ENCODE data around the gene NRIP3.

The NRIP3 gene

DNA sequence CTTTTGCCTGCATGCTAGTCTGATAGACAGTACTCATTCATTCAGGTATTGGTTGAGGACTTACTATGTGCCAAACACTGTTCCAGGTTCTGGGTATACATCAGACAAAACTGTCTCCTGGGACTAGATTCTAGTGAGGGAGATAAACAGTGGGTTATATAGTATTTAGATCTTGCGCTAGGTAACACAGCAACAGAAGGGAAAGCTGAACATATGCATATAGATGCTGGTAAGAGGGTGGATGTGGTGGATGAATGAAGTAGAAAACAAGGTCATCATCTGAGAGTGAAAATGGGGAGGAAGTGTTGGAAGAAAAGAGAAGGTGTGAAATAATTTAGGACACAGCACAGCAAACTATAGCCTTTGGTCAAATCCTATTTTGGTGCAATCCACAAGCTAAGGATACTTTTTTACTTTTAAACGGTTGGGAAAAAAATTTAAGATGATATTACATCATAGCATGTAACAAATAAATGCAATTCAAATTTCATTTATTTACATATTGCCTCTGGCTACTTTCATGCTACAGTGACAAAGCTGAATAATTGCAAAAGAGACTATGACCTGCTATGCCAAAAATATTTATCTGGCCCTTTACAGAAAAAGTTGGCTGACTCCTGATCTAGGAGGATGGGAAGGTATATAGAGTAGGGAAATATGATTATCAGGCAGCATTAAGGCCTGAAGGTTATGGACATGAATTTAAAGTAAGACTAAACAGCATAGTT lies 32.4 kb downstream of the NRIP3 start:
- Histone ChIP-seq H4K20me1 (ENCODE audit: insufficient read depth, low read length) (no peaks in the 10 kb centered on the region), H3K4me1 (ENCODE audit: insufficient read depth, low read length) (no peaks in the 10 kb centered on the region), H3K36me3 (ENCODE audit: insufficient read depth, low read length) (no peaks in the 10 kb centered on the region), H3K27ac (ENCODE audit: low read length) (no peak overlapping the region), H2AFZ (ENCODE audit: low read depth, low read length) (no peak overlapping the region), H3K27me3 (ENCODE audit: insufficient read depth, low read length, poor library complexity) (no peaks in the 10 kb centered on the region), H3K9ac (ENCODE audit: low read depth, low read length) (no peak overlapping the region), H3K9me3 (ENCODE audit: insufficient read depth, low read length, severe bottlenecking) (no peaks in the 10 kb centered on the region), H3K4me2 (ENCODE audit: insufficient read depth, low read length) (no peak overlapping the region), H3K79me2 (ENCODE audit: insufficient read depth, low read length) (no peaks in the 10 kb centered on the region), H3K4me3 (ENCODE audit: low read depth in 1 of 2, low read length in 2 of 2) (no peak overlapping the region)
- ATAC-seq (ENCODE audit: insufficient read depth, low read depth) = no peak
- no peak for DNase-seq
- TF ChIP-seq, protein P1, sequence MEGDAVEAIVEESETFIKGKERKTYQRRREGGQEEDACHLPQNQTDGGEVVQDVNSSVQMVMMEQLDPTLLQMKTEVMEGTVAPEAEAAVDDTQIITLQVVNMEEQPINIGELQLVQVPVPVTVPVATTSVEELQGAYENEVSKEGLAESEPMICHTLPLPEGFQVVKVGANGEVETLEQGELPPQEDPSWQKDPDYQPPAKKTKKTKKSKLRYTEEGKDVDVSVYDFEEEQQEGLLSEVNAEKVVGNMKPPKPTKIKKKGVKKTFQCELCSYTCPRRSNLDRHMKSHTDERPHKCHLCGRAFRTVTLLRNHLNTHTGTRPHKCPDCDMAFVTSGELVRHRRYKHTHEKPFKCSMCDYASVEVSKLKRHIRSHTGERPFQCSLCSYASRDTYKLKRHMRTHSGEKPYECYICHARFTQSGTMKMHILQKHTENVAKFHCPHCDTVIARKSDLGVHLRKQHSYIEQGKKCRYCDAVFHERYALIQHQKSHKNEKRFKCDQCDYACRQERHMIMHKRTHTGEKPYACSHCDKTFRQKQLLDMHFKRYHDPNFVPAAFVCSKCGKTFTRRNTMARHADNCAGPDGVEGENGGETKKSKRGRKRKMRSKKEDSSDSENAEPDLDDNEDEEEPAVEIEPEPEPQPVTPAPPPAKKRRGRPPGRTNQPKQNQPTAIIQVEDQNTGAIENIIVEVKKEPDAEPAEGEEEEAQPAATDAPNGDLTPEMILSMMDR (IDR thresholded peaks at IDR 0.05; ENCODE audit: borderline replicate concordance, extremely low read depth, low read length, poor library complexity, severe bottlenecking) = no peak
- no peak for TF ChIP-seq EZH2 (IDR thresholded peaks at IDR 0.05; ENCODE audit: borderline replicate concordance, low read depth, low read length, severe bottlenecking)

DNA sequence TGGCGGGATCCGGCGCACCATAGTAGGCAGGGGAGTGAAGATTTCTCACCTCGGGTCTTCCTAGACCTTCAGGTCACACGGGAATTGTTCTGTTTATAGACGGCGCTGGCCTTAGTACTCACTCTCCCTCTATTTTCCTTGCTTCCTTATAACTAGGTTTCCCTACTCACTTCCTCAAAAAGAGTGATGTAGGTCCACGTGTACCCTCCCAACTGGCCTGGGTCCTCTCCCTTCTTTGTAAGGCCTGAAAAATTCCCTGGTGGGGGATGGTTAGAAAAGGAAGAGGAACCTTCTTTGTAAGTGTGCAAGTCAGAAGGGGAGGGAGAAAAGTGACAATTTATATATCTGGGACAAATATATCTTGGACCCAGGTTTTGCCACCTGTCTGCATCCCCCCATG lies 36.6 kb downstream of the NRIP3 start:
- Histone ChIP-seq H3K4me2 (ENCODE audit: insufficient read depth, low read length) (no peak overlapping the region), H3K4me3 (ENCODE audit: low read depth in 1 of 2, low read length in 2 of 2) (no peak overlapping the region), H3K79me2 (ENCODE audit: insufficient read depth, low read length) (peaks cover 28% of the 10 kb centered on the region), H3K9ac (ENCODE audit: low read depth, low read length) (no peak overlapping the region), H3K4me1 (ENCODE audit: insufficient read depth, low read length) (peaks cover 30% of the 10 kb centered on the region), H3K27me3 (ENCODE audit: insufficient read depth, low read length, poor library complexity) (no peaks in the 10 kb centered on the region), H4K20me1 (ENCODE audit: insufficient read depth, low read length) (no peaks in the 10 kb centered on the region), H2AFZ (ENCODE audit: low read depth, low read length) (no peak overlapping the region), H3K9me3 (ENCODE audit: insufficient read depth, low read length, severe bottlenecking) (no peaks in the 10 kb centered on the region), H3K27ac (ENCODE audit: low read length) (no peak overlapping the region), H3K36me3 (ENCODE audit: insufficient read depth, low read length) (no peaks in the 10 kb centered on the region; the same call in 1 of the 2 replicates)
- no peak for ATAC-seq (ENCODE audit: insufficient read depth, low read depth)
- no peak for DNase-seq
- TF ChIP-seq, protein P1 (IDR thresholded peaks at IDR 0.05; ENCODE audit: borderline replicate concordance, extremely low read depth, low read length, poor library complexity, severe bottlenecking) = no peak
- no peak for TF ChIP-seq EZH2 (IDR thresholded peaks at IDR 0.05; ENCODE audit: borderline replicate concordance, low read depth, low read length, severe bottlenecking)

DNA sequence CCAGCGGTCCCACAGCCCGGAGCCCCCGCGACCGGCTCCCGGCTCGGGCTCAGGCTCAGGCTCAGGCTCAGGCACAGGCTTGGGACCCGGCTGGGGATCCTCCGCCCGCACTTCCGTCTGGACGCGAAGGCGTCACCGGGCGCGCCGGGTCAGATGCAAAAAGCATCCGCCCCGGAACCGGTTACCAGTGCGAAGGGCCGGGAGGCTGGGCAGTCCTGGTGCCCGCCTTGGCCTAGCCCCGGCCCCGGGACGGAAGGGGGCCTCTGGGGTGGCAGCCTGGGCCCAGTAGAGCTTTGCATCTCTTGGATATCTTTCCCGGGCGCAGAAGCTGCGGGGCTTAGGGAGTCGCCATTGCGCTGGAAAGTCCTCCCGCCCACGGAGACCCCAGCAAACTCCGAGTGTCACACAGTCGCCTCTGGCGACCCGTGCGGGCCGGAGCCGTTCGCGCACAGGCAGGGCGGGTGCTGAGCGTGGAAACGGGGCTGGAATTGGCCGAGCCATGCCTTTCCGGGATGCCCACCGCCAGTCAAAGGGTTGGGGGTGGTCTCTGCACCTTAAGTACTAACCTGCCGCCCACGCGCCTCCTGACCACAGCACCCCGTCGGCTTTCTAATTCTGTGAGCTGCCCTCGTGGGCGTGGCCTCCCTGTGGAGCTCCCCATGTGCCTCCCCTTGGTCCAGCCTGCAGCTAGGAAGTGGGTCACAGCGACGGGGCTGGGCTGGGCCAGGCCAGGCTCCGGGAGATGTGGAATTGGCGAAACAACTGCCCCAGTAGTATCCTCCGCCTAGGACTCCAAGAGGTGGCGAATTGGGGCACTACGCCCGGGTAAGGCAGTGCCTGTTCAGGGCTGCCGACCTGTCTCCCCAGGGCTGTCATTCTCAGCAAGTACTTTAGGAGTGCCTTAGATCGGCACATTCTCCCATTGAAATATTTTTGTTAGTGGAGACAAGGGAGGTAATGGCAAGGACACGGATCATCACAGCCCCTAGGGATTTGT lies 39.2 kb downstream of the NRIP3 start, which contains the start of gene TMEM9B:
TSS of gene TMEM9B (minus strand) at position 119 of the 997 bp plus-strand sequence. CDS start 129 bp downstream, outside the sequence.
- Histone ChIP-seq H2AFZ (ENCODE audit: low read depth, low read length) (peak within 1 kb of the TSS; percentile 92), H3K9ac (ENCODE audit: low read depth, low read length) (peak within 1 kb of the TSS; percentile 85), H3K4me1 (ENCODE audit: insufficient read depth, low read length) (peaks cover 30% of the 10 kb centered on the region), H3K36me3 (ENCODE audit: insufficient read depth, low read length) (no peaks in the 10 kb centered on the region; the same call in 1 of the 2 replicates), H3K27ac (ENCODE audit: low read length) (peak within 1 kb of the TSS; percentile 83), H3K4me2 (ENCODE audit: insufficient read depth, low read length) (peak within 1 kb of the TSS; percentile 98), H3K79me2 (ENCODE audit: insufficient read depth, low read length) (peaks cover 35% of the 10 kb centered on the region), H4K20me1 (ENCODE audit: insufficient read depth, low read length) (no peaks in the 10 kb centered on the region; the same call in 1 of the 2 replicates), H3K9me3 (ENCODE audit: insufficient read depth, low read length, severe bottlenecking) (no peaks in the 10 kb centered on the region), H3K27me3 (ENCODE audit: insufficient read depth, low read length, poor library complexity) (no peaks in the 10 kb centered on the region), H3K4me3 (ENCODE audit: low read depth in 1 of 2, low read length in 2 of 2) (peak within 1 kb of the TSS; percentile 52 to 84)
- DNase-seq (peak; percentile 81), ATAC-seq (ENCODE audit: insufficient read depth, low read depth) (peak; percentile 90)
- TF ChIP-seq, protein P1 (IDR thresholded peaks at IDR 0.05; ENCODE audit: borderline replicate concordance, extremely low read depth, low read length, poor library complexity, severe bottlenecking) = no peak
- no peak for TF ChIP-seq EZH2 (IDR thresholded peaks at IDR 0.05; ENCODE audit: borderline replicate concordance, low read depth, low read length, severe bottlenecking)
